Breast epithelium (tissue), 3 donors: ENCODE results near the gene LYPD6B.

ENCODE experiments used
- POLR2A ChIP-seq: fragments of 450-650 bp; IDR thresholded peaks from one replicate; pipeline ENCODE4 v1.6.1; 2016; ENCODE audit warnings: antibody characterized with exemption, mild to moderate bottlenecking, moderate library complexity
- TF ChIP-seq, protein P1 (sequence below), 3 donors: fragments of 450-650 bp; IDR thresholded peaks; one replicate each; pipeline ENCODE4 v1.5.1; 2016 to 2017; ENCODE audit warnings: antibody characterized with exemption in 3 of 3, mild to moderate bottlenecking in 3 of 3, moderate library complexity in 3 of 3

DNA sequence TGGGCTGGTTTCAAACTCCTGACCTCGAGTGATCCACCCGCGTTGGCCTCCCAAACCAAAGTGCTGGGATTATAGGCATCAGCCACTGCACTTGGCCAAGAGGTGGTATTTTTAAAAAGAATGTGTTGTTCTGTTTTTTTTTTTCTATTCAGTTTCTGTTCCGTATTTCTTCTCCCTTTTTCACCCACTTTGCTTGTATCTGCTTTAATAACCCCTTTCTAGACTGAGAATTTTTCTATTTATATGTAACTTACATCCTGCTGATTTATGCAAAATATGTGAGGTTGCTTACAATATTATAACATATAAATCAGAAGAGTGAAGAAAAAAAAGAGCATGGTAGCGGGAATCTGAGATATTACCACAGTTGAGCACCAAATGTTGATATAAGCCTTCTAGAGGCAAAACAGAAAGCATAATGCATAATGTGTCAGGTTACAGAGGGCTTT lies 17.2 kb upstream of the LYPD6B start:
- TF ChIP-seq, protein P1, sequence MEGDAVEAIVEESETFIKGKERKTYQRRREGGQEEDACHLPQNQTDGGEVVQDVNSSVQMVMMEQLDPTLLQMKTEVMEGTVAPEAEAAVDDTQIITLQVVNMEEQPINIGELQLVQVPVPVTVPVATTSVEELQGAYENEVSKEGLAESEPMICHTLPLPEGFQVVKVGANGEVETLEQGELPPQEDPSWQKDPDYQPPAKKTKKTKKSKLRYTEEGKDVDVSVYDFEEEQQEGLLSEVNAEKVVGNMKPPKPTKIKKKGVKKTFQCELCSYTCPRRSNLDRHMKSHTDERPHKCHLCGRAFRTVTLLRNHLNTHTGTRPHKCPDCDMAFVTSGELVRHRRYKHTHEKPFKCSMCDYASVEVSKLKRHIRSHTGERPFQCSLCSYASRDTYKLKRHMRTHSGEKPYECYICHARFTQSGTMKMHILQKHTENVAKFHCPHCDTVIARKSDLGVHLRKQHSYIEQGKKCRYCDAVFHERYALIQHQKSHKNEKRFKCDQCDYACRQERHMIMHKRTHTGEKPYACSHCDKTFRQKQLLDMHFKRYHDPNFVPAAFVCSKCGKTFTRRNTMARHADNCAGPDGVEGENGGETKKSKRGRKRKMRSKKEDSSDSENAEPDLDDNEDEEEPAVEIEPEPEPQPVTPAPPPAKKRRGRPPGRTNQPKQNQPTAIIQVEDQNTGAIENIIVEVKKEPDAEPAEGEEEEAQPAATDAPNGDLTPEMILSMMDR (IDR thresholded peaks at IDR 0.05) = no peak
- no peak for TF ChIP-seq POLR2A
